Right lung (tissue), 5 donors: Measurements from ENCODE around the gene MICAL1. TPM values are rescaled to one million over a fixed set of nuclear protein-coding genes. Genes with fewer than 3 reads are reported as not detected.
A peak's percentile ranks its signal among the peaks of the same experiment; 100 is the strongest.

Experiments
- DNase-seq, 2 donors: peaks; one replicate each; pipeline ENCODE4 v3.0.0-alpha.2; 2013
- polyA plus RNA-seq, 5 donors: library from polyadenylated mRNA; unstranded; fragments of 120-200 nt; gene quantifications; one replicate each; pipeline versions ENCODE4 v1.2.1 to v1.2.3, GENCODE V29; 2013; ENCODE audit warnings: inconsistent platforms in 1 of 5, low replicate concordance in 1 of 5; ENCODE audit not compliant: insufficient read length in 5 of 5, insufficient read depth in 1 of 5

The MICAL1 gene
- polyA plus RNA-seq, 5 donors: 47.7 to 65.3 (median 57.3) TPM

DNA sequence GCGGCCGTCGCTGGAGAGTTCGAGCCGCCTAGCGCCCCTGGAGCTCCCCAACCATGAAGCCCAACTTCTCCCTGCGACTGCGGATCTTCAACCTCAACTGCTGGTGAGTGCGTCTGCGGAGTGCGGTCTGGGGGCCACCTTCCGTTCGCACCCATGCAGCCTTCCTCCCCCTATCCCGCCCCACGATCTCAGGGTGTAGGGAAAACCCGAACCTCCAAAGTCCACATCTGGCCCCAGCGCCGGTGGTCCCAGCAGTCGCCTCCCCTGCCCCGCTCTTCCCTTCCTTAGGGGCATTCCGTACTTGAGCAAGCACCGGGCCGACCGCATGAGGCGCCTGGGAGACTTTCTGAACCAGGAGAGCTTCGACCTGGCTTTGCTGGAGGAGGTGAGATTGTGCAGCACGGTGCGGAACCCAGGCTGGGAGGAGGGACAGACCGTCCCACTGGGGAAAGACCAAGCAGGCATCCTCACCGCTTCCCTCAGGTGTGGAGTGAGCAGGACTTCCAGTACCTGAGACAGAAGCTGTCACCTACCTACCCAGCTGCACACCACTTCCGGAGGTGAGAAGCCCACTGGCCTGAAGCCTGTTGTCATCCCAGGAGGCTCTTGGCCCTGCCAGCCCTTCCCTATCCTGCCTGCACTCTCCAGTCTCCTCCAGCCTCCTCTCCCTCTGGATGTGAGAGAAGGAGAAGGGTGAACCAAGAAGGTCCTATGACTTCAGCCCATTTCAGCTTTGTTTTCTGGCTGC, 14.3 kb downstream of the MICAL1 start:
- DNase-seq: peak in 1 of 2 donors; percentile 44

DNA sequence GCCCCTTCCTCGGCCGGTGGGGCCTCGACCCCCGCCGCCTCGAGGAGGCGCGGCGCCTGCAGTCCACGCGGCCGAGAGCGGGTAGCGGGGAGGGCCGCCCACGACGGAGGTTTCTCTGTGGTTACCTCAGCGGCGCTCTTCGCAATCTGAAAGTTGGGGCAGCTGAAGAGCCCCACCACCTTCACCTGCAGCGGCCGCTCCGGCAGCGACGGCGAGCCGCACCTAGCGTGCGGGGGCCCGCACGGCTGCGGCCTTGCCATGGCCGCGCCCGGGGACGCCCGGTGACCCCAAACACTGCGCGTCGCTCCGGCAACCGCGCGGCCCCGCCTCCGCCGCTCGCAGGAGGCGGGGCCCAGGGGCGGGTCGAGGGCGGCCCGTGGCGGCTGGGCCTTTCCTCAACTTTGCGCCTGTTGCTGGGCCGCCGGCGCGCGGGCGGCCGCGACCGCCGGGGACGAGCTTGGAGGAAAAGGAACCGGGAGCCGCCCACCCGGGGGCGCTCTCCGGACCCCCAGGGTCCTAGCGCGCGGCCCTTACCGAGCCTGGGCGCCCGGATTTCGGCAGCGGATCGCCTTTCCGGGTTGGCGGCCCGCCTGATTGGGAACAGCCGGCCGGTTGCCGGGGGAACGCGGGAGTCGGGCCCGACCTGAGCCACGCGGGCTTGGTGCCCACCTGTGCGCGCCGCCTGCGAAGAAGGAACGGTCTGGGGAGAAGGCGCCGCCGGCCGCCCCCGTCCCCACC, 15.1 kb downstream of the MICAL1 start, which contains the start of the genes PPIL6 and SMPD2:
Gene PPIL6, minus strand, starts transcription at position 298 of the 738 bp plus-strand sequence. Its CDS starts 38 bp downstream, at position 260.
Gene SMPD2, plus strand, starts transcription at position 394 of the 738 bp plus-strand sequence. CDS start 398 bp downstream, outside the sequence.
- DNase-seq: peak; percentile 95 to 96

DNA sequence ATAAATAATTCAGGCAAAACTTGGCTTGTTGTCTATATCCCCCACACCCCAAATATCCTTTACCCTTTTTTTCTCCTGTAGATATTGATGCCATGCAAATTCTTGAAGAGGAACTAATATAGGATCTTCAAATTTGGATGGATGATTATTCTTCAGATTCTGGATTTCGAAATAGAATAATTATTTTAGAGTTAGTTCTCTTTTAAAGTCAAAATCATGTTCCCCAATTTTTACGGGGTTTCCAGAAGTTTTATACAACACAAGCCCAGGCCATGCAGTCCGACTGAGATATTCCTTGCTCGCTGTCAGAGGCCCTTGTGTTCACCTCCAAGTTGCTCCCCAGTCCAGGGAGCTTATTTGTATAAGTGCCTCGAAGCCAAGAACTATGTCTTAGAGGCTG, 19.5 kb downstream of the MICAL1 start:
- DNase-seq: no peak

DNA sequence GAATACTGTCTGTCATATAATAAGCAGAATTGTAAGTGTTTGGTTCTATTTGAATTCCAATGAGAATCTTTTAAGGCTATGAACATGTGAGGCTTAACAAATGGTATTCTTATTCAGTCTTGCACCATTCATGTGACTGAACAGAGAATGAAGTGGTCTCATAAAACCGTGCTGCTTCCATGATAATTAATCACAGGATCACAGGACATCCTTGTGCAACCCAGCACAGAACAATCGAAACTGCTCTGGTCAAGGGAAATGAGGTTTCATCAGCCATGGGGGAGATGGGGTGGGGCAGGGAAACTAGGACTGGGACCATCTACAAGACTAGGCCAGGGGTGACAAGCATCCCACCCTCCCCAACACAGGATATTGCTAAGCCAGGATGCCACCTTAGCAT, 21.1 kb downstream of the MICAL1 start:
- DNase-seq: no peak

DNA sequence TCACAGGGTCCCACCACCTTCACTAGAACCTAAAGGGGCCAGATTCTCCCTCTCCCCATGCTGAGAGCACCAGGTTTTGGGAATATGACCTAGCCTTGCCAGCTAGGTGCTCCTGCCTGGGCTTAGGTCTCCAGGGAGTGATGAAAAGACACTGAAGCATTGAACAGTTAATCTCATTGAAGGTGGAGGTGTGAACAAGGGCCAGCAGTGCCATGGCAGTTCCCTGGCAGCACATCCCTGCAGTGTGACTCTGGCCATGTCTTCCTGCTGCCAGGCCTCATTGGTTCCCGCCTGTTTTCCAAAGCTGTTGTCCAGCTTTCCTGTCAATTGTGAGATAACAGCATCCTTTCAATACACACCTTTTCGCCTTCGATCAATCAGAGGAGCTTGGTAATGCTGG, 26.1 kb downstream of the MICAL1 start:
- DNase-seq: no peak

DNA sequence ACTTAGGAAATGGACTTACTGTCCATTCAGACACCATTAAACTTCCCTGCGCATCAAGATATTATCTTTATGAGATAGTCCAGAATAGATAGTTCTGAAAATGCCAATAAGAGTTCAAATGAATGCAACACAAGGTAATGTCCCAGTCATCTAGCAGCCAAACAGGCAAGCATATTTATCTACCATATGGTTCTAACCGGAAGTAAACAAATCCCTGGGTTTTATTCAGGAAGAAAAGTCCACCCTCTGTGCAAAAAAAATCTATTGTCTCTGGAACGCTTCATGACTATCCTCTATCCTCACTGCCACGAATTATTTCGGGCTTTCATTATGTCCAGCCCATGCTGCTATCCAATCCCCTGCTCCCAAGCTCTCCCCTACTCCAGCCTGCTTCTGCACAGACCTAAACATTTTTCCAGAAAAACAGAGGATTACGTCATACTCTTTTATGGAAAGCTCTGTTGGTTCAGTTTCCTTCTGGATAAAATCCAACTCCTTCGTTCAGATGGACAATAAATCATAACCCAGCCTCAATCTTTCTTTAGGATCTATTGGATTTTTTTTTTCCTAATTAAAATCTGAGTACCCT, 26.6 kb downstream of the MICAL1 start:
- peak; percentile 34 to 52 for DNase-seq

DNA sequence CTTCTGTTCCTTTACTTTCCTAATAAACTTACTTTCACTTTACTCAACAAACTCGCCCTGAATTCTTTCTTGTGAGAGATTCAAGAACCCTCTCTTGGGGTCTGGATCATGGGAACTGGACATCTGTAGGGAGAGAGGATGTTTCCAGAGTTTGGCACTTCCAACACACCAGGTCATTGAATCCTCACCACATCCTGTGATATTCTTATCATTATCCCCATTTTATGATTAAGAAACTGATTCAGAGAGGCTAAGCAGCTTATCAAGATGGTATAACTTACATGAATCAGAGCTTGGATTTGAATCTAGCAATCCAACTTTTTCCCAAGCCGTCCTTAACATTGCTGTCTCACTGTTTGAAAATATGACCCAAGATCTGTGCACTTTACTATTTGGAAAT, 30.6 kb downstream of the MICAL1 start:
- no peak for DNase-seq

DNA sequence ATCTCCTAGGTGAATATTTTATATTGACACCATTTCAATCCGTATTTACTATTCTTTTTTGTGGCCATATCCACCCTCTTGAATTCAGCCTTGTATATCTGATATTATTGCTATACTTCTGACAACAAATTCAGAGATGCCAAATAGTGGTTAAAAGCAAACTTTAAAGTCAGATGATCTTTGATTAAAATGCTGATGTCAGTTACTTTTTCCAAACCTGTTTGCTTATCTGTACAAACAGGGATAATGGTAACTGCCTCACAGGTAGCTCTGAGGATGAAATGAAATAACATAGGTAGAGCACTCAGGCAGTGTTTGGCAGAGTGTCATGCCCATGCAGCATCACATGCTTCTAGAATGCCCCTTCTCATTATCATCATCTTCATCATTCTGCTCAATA, 34.4 kb downstream of the MICAL1 start:
- no peak for DNase-seq

DNA sequence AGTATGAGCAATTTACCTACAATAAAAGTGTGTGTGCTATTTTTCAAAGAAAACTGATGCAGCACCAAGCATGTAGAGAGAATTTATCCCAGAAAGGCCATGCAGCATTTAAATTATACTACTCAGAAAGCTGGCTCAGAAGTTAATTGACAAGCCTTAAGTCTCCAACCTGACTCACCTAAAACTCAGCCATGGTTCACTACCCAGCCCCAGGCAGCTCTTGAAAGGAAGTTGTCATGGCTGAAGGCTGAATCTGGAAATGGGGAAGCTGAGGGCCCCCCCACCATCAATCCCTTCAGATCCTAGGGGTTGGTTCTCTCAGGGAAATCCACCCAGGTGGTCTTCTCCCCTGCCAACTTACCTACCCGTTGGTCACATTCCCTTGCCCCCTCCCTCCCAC, 34.8 kb downstream of the MICAL1 start:
- no peak for DNase-seq

DNA sequence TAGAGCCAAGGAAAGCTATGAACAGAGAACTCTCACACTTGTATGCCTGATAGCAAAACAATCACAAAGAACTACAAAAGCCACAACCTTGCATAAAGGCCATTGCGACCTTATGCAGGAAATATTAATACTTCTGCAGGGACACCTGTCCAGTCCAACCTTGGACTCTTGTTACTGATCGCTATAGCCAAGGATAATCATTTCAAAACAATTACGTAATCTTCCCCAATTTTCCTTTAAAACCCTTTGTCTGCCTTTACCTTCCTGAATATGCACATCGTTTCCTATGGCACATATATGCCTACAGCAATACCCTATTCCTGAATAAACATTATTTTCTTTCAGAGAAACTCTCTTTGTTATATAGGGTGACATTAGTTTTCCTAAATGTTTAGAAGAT, 37.9 kb downstream of the MICAL1 start:
- DNase-seq: no peak

DNA sequence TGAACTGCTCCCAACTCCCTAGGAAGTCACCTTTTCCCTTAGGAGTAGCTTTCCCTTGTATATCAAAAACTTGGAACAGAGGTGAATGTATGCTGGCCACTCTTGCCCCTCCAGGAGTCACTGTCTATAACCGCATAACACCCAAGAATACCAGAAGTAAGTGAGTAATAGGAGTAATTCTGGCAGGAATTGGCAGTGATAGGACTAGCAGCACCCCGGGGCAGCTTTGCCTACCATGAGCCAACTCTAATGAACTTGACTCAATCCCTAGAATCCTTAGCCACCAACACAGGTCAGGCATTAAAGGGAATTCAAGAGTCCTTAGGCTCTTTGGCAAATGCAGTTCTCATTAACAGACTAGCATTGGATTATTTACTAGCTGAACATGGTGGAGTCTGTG, 44.5 kb downstream of the MICAL1 start:
- no peak for DNase-seq

DNA sequence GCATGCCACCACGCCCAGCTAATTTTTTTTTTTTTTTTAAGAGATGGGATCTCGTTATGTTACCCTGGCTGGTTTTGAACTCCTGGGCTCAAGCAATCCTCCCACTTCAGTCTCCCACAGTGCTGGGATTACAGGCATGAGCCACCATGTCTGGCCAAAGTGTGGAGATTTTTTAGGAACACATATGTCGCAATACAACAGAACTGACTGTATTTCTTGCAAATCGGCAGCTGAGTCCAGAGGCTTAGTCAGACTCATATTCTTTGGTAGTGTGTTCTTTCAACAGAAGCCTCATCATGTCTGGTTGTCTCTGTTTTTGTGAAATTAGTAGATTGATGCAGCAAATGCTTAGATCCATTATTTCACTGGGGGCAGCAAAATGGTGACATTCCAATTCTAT, 49.4 kb downstream of the MICAL1 start:
- DNase-seq: no peak

DNA sequence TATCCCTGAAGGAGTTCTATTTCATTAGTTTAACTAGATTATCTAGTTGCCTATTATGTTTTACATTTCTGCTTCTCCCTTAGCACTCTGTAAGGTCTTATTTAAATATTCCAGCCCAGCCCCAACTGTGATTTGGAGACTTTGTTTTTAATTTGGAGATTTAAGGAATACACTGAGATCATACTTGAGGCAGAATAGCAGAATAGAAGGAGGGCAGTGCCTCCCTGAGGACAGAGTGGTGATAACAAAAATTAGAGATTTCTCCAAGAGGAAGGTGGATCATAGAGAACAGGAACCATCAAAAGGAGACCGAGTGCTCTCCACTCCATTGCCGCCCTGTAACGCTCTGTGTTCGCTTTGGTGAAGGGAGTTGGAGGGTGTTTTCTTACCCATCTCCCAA, 58.6 kb downstream of the MICAL1 start:
- no peak for DNase-seq

DNA sequence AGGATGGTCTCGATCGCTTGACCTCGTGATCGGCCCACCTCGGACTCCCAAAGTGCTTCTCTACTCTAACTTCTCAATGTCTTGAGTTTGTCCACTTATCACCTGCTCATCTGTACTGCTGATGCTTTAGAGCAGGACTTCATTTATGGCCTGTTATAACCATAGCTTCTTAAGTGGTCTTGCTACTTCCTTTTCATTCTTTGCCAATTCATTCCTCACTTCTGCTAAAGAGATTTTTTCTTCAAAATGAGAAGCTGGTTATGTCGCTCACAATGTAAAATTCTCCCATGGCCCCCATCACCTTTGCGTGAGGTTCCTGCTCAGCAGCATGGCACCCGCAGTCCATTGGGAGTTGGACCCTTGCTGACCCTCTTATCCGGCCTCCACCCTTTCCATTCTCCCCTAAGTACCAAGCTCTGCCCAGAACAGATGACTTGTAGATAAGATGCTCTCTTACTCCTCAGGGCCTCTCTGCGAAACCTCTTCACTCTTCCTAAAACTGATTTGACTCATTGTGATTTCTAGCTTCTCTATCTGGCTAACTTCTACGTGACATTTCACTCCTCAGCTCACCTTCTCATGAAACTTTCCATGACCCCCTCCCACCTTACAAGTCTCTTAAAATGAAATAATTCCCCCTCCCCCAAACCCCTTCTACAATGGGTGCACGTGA, 59.4 kb downstream of the MICAL1 start:
- no peak for DNase-seq

Other genes starting within 250 kb of the MICAL1 start
- gene CD164, start 73.3 kb downstream of the MICAL1 start, polyA plus RNA-seq: 100 to 1,000 TPM; 190 to 336 (median 303) TPM
- 10 to 100 TPM in 4 of 5 donors, 1 to 10 TPM in 1; 10.0 to 17.1 (median 12.2) TPM for gene PPIL6, start 15.1 kb downstream of the MICAL1 start, polyA plus RNA-seq
- gene SMPD2, start 15.0 kb downstream of the MICAL1 start, polyA plus RNA-seq: 10 to 100 TPM in 4 of 5 donors, 1 to 10 TPM in 1; 9.1 to 14.8 (median 14.0) TPM
- 10 to 100 TPM; 10.1 to 15.2 (median 13.3) TPM for gene ZBTB24, start 27.4 kb upstream of the MICAL1 start, polyA plus RNA-seq
- gene AK9, start 235.4 kb upstream of the MICAL1 start, polyA plus RNA-seq: 10 to 100 TPM; 11.5 to 18.0 (median 16.1) TPM
- gene FIG4, start 235.5 kb upstream of the MICAL1 start, polyA plus RNA-seq: 10 to 100 TPM; 16.0 to 23.6 (median 21.6) TPM